ENCODE results near the gene PBX4. TPM values are rescaled to one million over a fixed set of nuclear protein-coding genes. Genes with fewer than 3 reads are reported as not detected.
"Not testable (repeated sequence)": the region's sequence is repeated elsewhere in the genome, so short reads cannot be mapped to it uniquely, and the experiment has no call there.

Gene PBX4
- polyA plus RNA-seq, 1 donor: 2.3 TPM

DNA sequence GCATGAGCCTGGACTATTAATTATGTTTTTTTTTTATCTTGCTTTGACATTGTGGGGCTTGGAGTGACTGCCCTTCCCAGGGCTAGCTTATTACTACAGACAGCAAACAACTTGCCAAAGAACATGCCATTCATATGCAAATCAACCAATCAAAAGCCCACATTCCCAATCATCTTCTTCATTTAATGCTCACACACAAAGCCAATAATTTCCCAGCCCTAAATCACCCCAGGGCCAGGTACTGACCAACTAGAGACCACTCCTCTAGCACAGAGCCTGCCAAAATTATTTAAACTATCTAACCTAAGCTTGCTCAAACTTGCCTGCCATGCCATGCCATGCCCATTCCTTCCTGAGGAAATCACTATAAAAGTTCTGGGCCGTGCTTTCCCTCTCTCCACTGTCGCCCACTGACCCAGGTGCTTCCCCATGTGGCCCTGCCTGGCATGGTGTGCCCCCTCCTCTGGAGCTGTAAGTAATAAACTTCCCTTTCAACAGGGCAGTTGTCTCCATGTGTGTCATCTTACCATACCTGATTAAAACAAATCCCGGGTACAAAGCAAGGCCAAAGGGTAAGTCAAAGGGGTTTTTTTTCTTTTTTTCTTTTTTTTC is 15.7 kb downstream of the PBX4 start:
- Histone ChIP-seq H3K36me3 (ENCODE audit: control insufficient read depth, insufficient read depth, low read length) (no peaks in the 10 kb centered on the region), H3K9me3 (ENCODE audit: control insufficient read depth, low read depth, low read length) (no peaks in the 10 kb centered on the region), H3K27ac (ENCODE audit: low read length) (no peak overlapping the region), H3K27me3 (ENCODE audit: control insufficient read depth, insufficient read depth, low read length) (no peaks in the 10 kb centered on the region), H3K4me3 (ENCODE audit: low read length) (no peak overlapping the region), H3K4me1 (ENCODE audit: control insufficient read depth, insufficient read depth, low read length) (peaks cover 3% of the 10 kb centered on the region)
- DNase-seq: no peak
- WGBS (ENCODE audit: insufficient coverage, low lambda C conversion rate): no CpG with 5 or more reads among the region's 3 CpGs

DNA sequence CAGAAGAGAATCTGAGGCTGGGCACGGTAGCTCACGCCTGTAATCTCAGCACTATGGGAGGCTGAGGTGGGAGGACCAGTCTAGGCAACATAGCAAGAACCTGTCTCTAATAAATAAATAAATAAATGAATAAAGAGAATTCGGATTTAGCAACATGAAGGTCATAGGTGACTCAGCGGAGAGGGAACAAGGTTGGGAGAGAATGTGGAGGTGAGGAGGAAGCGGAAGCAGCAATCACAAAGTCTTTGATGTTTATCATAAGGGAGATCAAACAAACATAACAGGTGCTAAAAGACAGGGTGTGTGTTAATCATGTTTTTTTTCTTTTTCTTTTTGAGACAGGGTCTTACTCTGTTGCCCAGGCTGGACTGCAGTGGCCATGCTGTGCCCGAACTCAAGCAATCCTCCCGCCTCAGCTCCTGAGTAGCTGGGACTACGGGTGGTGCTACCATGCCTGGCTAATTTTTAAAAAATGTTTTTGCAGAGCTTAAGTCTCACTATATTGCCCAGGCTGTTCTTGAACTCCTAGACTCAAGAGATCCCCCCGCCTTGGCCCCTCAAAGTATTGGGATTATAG is 16.3 kb downstream of the PBX4 start:
- DNase-seq: no peak
- no peak overlapping the region for H3K27ac ChIP-seq (ENCODE audit: low read length)
- H3K4me1 ChIP-seq (ENCODE audit: control insufficient read depth, insufficient read depth, low read length): peaks cover 3% of the 10 kb centered on the region
- WGBS (ENCODE audit: insufficient coverage, low lambda C conversion rate): 71% methylated on average over 2 of the region's 9 CpGs
- H3K36me3 ChIP-seq (ENCODE audit: control insufficient read depth, insufficient read depth, low read length): no peaks in the 10 kb centered on the region
- no peaks in the 10 kb centered on the region for H3K27me3 ChIP-seq (ENCODE audit: control insufficient read depth, insufficient read depth, low read length)
- H3K4me3 ChIP-seq (ENCODE audit: low read length): no peak overlapping the region
- H3K9me3 ChIP-seq (ENCODE audit: control insufficient read depth, low read depth, low read length): no peaks in the 10 kb centered on the region

DNA sequence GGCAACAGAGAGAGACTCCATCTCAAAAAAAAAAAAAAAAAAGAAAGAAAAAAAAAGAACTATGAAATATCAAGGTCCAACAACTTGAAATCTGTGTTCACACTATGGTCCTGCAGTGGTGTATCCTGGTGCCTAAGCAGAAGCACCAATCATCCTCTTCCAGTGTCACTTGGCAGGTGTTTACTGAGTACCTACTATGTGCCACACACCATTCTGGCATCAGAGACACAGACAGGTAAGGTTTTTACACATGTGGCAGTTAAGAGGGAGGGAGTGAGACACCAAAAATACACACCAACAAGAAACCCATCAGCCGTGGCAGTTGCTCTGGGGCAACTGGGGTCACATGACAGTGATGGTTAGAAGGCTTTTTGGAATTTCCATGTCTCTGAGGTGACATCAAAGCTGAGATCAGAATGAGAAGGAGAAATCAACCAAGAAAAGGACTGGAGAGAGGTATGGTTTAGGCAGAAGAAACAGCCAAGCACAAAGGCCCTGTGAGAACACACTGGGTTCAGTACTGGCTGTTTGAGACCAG is 17.6 kb downstream of the PBX4 start:
- H3K36me3 ChIP-seq (ENCODE audit: control insufficient read depth, insufficient read depth, low read length): no peaks in the 10 kb centered on the region
- no peak overlapping the region for H3K4me3 ChIP-seq (ENCODE audit: low read length)
- H3K27me3 ChIP-seq (ENCODE audit: control insufficient read depth, insufficient read depth, low read length): no peaks in the 10 kb centered on the region
- H3K27ac ChIP-seq (ENCODE audit: low read length): no peak overlapping the region
- DNase-seq: no peak
- no CpG with 5 or more reads among the region's 1 CpG for WGBS (ENCODE audit: insufficient coverage, low lambda C conversion rate)
- no peaks in the 10 kb centered on the region for H3K4me1 ChIP-seq (ENCODE audit: control insufficient read depth, insufficient read depth, low read length)
- no peaks in the 10 kb centered on the region for H3K9me3 ChIP-seq (ENCODE audit: control insufficient read depth, low read depth, low read length)

DNA sequence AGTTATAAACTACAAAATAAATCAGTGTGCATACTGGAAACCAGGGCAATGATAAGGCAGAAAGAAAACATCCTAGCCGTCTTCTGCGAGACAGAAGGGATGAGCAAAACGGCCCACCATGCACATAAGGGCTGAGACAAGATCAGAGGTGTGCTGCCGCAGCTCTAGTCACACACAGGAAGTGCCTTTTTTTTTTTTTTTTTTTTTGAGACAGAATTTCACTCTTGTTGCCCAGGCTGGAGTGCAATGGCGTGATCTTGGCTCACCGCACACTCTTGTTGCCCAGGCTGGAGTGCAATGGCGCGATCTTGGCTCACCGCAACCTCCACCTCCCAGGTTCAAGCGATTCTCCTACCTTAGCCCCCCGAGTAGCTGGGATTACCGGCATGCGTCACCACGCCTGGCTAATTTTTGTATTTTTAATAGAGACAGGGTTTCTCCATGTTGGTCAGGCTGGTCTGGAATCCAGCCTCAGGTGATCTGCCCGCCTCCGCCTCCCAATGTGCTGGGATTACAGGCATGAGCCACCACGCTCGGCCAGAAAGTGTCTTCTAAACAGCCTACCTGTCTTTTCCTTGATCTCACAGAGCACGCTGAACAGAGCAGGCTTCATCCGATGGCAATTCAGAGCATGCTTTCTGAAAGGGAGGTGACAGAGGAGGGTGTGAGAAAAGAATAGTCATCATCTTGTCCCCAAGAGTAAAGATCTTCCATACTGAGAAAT is 19.6 kb downstream of the PBX4 start:
- not testable (repeated sequence) for H3K36me3 ChIP-seq (ENCODE audit: control insufficient read depth, insufficient read depth, low read length); H3K4me3 ChIP-seq (ENCODE audit: low read length); H3K4me1 ChIP-seq (ENCODE audit: control insufficient read depth, insufficient read depth, low read length); H3K27ac ChIP-seq (ENCODE audit: low read length); H3K9me3 ChIP-seq (ENCODE audit: control insufficient read depth, low read depth, low read length); DNase-seq; H3K27me3 ChIP-seq (ENCODE audit: control insufficient read depth, insufficient read depth, low read length)
- no CpG with 5 or more reads among the region's 20 CpGs for whole genome bisulfite sequencing (ENCODE audit: insufficient coverage, low lambda C conversion rate)

DNA sequence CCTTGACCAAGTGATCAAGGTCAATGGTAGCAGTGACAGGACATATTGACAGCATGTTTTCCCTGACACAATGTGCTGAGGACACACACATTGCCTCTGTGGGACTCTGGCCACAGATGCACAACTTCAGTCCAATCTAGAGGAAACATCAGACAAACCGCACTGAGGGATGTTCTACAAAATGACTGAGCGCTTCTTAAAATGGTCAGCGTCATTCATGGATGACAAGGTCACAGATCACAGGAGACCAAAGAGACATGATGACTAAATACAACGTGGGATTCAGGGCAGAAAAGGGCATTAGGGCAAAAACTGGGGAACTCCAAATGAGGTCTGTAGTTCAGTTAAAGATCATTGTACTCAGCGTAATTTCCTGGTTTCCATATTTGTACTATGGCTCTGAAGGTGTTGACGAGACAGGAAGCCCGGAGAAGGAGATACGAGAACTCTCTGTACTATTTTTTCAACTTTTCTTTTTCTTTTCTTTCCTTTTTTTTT is 20.6 kb downstream of the PBX4 start:
- Histone ChIP-seq H3K27me3 (ENCODE audit: control insufficient read depth, insufficient read depth, low read length) (no peaks in the 10 kb centered on the region), H3K9me3 (ENCODE audit: control insufficient read depth, low read depth, low read length) (no peaks in the 10 kb centered on the region), H3K27ac (ENCODE audit: low read length) (no peak overlapping the region), H3K36me3 (ENCODE audit: control insufficient read depth, insufficient read depth, low read length) (no peaks in the 10 kb centered on the region), H3K4me1 (ENCODE audit: control insufficient read depth, insufficient read depth, low read length) (no peaks in the 10 kb centered on the region), H3K4me3 (ENCODE audit: low read length) (no peak overlapping the region)
- 46% methylated on average over 2 of the region's 8 CpGs for WGBS (ENCODE audit: insufficient coverage, low lambda C conversion rate)
- DNase-seq: no peak

DNA sequence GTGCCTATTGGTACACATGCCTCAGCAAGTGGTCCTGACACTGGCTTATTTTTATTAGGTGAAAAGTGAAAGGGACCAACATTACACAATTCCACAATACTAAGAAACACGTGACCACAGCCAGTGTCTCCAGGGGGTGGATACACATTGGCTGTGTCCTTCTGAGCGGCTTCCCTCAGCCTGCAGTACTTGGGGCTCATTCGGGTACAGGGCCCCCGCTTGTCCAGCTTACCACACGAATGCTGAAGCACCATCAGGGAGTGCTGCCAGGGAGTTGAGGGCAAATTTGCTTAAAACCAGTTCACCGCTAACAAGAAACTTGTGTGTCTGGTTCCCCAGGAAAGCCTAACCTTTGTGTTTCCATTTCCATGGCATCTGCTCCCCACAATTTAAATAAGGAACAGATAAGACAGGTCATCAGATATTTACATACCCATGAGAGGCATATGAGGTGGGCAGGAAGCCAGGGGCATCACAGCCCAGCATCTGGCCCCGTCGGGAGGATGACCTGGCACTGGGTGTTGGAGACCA is 23.3 kb downstream of the PBX4 start:
- no peaks in the 10 kb centered on the region for H3K9me3 ChIP-seq (ENCODE audit: control insufficient read depth, low read depth, low read length)
- H3K4me1 ChIP-seq (ENCODE audit: control insufficient read depth, insufficient read depth, low read length): peaks cover 3% of the 10 kb centered on the region
- no CpG with 5 or more reads among the region's 8 CpGs for WGBS (ENCODE audit: insufficient coverage, low lambda C conversion rate)
- H3K4me3 ChIP-seq (ENCODE audit: low read length): no peak overlapping the region
- peak in 1 of 2 donors; percentile 33 for DNase-seq
- H3K27me3 ChIP-seq (ENCODE audit: control insufficient read depth, insufficient read depth, low read length): no peaks in the 10 kb centered on the region
- no peak overlapping the region for H3K27ac ChIP-seq (ENCODE audit: low read length)
- H3K36me3 ChIP-seq (ENCODE audit: control insufficient read depth, insufficient read depth, low read length): no peaks in the 10 kb centered on the region

DNA sequence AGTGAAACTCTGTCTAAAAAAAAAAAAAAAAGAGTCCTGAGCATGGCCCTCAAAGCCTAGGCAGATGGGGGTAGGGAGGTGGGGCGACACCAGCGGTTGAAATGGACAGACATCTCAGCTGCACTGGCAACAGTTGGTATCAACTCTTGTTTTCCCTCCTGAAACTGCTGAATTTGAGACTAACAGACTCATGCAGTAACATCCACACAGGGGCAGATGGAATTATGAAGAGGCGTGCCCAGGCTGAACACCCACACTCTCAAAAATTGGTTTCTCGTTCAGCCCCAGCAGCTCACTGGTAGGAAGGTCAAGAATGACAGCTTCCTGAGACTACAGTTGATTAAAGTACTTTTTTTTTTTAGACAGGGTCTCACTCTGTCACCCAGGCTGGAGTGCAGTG is 24.1 kb downstream of the PBX4 start:
- H3K4me1 ChIP-seq (ENCODE audit: control insufficient read depth, insufficient read depth, low read length): peaks cover 3% of the 10 kb centered on the region
- WGBS (ENCODE audit: insufficient coverage, low lambda C conversion rate): no CpG with 5 or more reads among the region's 4 CpGs
- H3K27ac ChIP-seq (ENCODE audit: low read length): no peak overlapping the region
- no peaks in the 10 kb centered on the region for H3K9me3 ChIP-seq (ENCODE audit: control insufficient read depth, low read depth, low read length)
- H3K27me3 ChIP-seq (ENCODE audit: control insufficient read depth, insufficient read depth, low read length): no peaks in the 10 kb centered on the region
- DNase-seq: no peak
- H3K36me3 ChIP-seq (ENCODE audit: control insufficient read depth, insufficient read depth, low read length): no peaks in the 10 kb centered on the region
- H3K4me3 ChIP-seq (ENCODE audit: low read length): no peak overlapping the region

DNA sequence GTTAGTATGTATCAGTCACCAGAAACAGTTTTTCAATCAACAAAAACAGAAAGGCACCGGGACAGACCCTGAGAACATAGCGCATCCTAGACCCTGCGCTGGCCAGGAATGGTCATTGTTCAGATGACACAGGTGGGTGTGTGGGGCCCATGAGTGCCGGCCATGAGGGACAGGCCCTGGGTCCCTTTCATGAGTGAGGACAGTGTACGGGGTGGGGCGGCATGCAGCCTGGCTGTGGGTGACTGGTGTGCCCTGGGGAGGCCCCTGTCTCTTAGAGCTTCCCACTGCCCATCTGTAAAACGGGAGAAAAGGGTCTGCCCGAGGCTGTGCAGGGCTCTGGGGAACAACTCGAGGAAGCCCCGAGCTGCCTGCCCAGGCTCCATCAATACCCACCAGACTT is 25.8 kb downstream of the PBX4 start:
- no peak overlapping the region for H3K27ac ChIP-seq (ENCODE audit: low read length)
- H3K9me3 ChIP-seq (ENCODE audit: control insufficient read depth, low read depth, low read length): no peaks in the 10 kb centered on the region
- no peak overlapping the region for H3K4me3 ChIP-seq (ENCODE audit: low read length)
- no peaks in the 10 kb centered on the region for H3K27me3 ChIP-seq (ENCODE audit: control insufficient read depth, insufficient read depth, low read length)
- H3K36me3 ChIP-seq (ENCODE audit: control insufficient read depth, insufficient read depth, low read length): no peaks in the 10 kb centered on the region
- peaks cover 3% of the 10 kb centered on the region for H3K4me1 ChIP-seq (ENCODE audit: control insufficient read depth, insufficient read depth, low read length)
- no peak for DNase-seq
- WGBS (ENCODE audit: insufficient coverage, low lambda C conversion rate): no CpG with 5 or more reads among the region's 10 CpGs

DNA sequence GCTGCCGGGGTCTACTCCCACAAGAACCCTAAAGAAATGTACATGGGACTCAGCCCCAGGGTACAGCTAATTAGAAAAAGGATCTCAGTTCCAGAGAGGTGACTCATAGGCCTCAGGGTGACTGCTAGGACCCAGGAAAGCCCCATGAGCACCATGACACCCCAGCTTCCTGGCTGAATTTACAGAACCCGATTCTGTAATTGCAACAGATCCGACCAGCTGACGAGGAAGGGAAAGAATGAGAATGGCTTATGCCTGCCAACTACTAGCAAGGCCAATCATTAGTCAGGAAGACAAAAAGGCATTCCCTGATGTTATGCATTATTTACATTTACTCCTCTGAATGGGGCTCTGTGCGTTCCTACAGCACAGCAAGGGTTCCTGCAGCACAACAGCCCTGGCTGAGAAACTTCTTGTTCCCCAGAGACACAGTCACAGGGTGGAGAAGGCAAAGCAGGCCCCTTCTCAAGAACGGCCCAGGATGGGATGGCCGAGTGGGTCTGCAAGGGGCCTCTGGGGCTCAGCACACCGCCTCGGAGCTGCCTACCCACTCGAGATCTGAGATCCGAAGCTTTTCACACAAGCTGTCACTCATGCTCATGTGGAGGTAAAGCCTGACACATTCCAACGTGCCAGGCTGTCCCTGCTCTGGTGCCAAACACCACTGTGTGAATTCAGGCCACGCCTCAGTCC is 27.2 kb downstream of the PBX4 start:
- Histone ChIP-seq H3K9me3 (ENCODE audit: control insufficient read depth, low read depth, low read length) (no peaks in the 10 kb centered on the region), H3K27ac (ENCODE audit: low read length) (peak overlapping the region; percentile 33), H3K4me3 (ENCODE audit: low read length) (no peak overlapping the region), H3K4me1 (ENCODE audit: control insufficient read depth, insufficient read depth, low read length) (peaks cover 3% of the 10 kb centered on the region), H3K36me3 (ENCODE audit: control insufficient read depth, insufficient read depth, low read length) (no peaks in the 10 kb centered on the region), H3K27me3 (ENCODE audit: control insufficient read depth, insufficient read depth, low read length) (no peaks in the 10 kb centered on the region)
- DNase-seq: peak; percentile 63 to 64
- WGBS (ENCODE audit: insufficient coverage, low lambda C conversion rate): no CpG with 5 or more reads among the region's 13 CpGs

DNA sequence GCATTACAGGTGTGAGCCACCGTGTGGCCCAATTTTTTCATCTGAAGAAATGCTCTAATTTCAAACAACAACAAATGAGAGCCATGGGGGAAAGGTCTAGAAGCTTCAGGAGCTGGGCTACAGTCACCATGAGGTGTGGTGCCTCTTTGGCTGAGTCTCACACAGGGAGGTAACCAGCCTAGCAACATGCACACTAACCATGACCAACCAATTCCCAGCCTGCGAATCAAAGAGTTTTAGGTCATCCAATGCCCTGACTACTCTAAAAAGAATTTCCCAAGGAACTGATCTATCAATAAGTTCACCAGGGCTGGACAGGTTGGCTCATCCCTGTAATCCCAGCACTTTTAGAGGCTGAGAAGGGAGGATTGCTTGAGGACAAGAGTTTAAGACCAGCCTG is 29.9 kb downstream of the PBX4 start:
- no peak overlapping the region for H3K4me3 ChIP-seq (ENCODE audit: low read length)
- WGBS (ENCODE audit: insufficient coverage, low lambda C conversion rate): no CpG with 5 or more reads among the region's 2 CpGs
- no peaks in the 10 kb centered on the region for H3K9me3 ChIP-seq (ENCODE audit: control insufficient read depth, low read depth, low read length)
- H3K36me3 ChIP-seq (ENCODE audit: control insufficient read depth, insufficient read depth, low read length): no peaks in the 10 kb centered on the region
- no peaks in the 10 kb centered on the region for H3K27me3 ChIP-seq (ENCODE audit: control insufficient read depth, insufficient read depth, low read length)
- DNase-seq: no peak
- no peak overlapping the region for H3K27ac ChIP-seq (ENCODE audit: low read length)
- peaks cover 3% of the 10 kb centered on the region for H3K4me1 ChIP-seq (ENCODE audit: control insufficient read depth, insufficient read depth, low read length)

Data from large intestine (tissue), 3 donors.